ENCODE measurements around the gene CHST15.

Gene CHST15

GRCh38 chr10:124025152-124025551 is 68.2 kb downstream of the CHST15 start:
- DNase-seq = no peak

- no peak for DNase-seq
Observed at GRCh38 chr10:124022066-124022465, 71.3 kb downstream of the CHST15 start.

GRCh38 chr10:124020981-124021815 is 72.2 kb downstream of the CHST15 start:
- no peak for DNase-seq

GRCh38 chr10:124019886-124020797 is 73.3 kb downstream of the CHST15 start:
- no peak for DNase-seq

DNA sequence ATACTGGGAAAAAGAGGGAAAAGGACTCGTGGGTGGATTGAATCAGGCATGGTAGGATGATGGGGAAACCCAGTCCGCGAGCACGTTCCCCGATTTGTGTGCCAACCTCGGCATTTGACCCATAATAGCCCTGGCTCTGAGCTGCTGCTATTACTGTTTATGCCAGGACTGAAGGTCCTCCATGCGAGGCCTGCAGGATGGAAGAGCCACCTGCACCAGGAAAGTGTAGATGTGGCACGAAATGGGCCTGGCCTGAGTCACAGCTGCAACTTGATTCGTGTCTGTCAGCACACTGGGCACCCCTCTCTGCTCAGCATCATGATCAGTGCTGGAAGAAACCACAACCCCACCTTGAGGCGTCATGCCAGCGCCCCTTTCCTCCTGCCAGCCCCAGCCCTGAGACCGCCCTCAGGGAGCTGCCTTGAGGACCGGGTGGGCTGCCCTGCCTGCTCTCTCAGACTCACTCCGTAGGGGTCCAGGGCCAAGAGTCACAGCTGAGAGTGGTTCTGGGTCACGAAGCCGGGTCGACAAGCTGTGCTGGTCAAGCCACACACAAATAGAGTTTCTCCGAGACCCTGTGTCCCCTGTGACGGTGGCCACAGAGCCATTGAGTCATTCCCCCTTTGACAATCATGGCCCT is 74.4 kb downstream of the CHST15 start:
- no peak for DNase-seq

DNA sequence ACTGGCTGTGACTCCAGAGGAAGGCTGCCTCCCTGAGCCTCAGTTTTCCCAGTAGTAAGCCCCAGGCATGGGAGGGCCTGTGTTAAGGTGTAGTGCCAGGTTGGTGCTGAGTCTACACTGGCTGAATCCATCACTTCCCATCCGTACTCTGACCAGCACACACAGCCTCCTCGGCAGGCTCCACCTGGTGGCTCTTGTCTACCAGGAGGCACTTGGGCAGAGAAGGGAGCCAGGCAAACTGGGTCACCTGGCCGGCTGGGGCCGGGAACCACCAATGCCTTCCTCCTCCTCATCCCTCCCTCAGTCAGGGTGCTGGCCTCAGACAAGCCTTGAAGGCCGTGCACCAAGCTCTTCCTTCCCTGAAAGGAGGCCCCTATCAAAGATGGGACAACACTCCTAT is 75.7 kb downstream of the CHST15 start:
- DNase-seq = no peak

GRCh38 chr10:124016804-124017375 is 76.5 kb downstream of the CHST15 start:
- DNase-seq = no peak

DNA sequence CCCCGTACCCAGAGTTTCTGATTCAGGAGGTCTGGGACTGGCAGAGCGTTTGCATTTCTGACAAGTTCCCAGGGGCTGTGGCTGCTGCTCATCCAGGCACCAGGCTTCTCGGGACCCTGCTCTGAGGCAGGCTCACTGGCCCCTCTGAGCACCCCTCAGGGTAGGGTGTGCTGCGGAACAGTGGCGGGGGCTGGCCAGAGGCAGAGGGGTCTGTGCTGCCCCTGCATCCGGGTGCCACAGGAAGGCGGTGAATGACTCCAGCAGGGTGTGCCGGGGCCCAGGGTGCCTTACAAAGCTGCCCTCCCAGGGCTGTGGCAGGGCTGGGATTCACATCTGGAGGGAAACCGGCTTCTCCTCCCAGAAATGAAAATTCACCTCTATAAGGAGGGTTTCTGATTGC is 77.4 kb downstream of the CHST15 start:
- no peak for DNase-seq

DNA sequence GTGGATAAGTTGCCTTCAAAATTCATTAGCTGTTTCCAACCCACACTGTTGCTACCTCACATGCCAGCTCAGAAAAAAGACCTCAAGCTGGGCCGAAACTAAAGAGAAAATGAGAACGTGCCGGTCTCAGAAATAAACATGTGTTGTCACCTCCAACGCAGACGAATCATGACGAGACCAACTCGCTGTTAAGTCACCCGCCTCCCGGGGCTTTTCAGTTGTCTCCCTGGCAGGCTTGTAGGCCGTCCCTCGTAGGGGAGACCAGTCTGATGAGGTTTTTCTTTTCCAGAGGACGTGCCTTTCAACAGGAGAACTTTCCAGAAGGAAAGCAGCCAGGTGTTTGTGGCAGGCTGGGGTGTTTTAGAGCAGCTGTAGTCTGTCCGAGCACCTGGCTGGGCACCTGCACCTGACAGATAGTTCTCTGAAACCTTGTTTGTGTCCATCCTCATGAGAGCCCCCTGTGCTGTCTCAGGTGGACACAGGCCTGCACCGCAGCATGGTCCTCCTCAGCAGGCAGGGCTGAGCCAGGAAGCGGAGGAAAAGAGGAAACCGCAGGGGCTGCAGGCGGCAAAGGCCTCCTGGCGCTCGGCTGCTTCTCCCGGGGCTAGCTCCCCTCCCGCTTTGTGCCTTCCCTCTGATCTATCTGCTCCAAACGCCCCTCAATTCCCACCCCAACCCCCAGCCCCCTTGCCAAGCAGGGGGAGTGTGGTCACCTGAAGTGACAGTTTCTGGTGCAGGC is 78.8 kb downstream of the CHST15 start:
- DNase-seq = no peak

- no peak for DNase-seq
Observed at GRCh38 chr10:124013916-124014315, 79.5 kb downstream of the CHST15 start.

DNA sequence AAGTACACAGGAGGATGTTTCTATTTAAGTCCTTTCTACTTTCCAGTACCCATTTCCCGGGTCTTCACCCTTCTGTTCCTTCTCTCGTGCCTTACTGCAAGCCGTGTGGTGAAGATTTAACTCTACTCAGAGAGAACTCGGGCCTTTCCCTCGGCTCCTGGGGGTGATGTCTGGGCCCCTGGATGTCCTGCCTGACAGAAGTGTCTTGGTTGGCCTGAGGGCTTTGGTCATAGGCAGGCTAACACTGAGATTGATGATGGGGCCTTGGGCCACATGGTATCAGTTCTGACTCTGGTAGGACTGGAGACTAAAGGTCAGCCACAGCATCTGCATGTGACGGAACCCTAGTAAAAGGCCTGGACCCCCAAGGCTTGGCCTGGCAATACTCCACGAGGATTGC is 80.4 kb downstream of the CHST15 start:
- DNase-seq = no peak

- DNase-seq = no peak
Observed at GRCh38 chr10:124012583-124012982, 80.8 kb downstream of the CHST15 start.

- DNase-seq = no peak
Observed at GRCh38 chr10:124012066-124012465, 81.3 kb downstream of the CHST15 start.

DNA sequence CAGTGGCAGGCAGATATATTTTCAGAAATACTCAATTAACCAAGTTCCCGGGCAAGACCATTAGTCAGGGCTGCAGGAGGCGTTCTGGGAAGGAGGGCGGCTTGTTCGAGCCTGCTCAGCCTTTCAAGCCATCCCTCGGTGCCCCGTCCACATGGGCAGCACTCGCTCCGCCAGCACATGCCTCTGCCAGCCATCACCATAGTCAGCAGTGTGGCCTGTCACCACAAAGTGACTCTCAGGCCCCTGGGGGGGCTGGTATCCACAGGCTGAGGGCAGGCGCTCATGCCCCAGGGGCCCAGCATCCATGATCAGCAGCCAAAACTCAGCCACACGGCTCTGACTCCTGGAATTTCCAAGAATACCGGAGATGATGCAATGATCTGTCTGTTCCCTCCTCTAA is 81.9 kb downstream of the CHST15 start:
- DNase-seq = no peak

GRCh38 chr10:124010563-124011131 is 82.8 kb downstream of the CHST15 start:
- DNase-seq = no peak

- DNase-seq = no peak
Observed at GRCh38 chr10:124010024-124010423, 83.4 kb downstream of the CHST15 start.

GRCh38 chr10:124009231-124010015 is 84.0 kb downstream of the CHST15 start:
- DNase-seq = no peak

DNA sequence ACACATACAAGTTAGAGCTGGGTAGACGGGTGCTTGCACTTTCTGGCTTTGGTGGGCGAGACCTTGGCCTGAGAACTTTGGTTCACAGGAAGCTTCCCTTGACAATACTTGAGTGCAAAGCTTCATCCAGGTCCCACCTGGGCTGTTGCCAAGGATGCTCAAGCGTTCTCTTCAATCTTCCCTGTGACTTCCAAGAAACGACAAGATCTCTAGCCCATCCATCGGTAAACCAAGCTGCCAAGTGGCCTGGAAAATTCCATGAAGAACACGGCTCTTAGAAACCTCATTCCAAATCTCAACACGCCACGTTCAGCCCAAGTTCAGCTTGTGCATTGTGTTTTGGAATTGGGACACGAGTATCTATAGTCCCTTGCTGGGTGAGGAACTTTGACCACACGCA is 84.7 kb downstream of the CHST15 start:
- no peak for DNase-seq

GRCh38 chr10:124008187-124008586 is 85.2 kb downstream of the CHST15 start:
- no peak for DNase-seq

- no peak for DNase-seq
Observed at GRCh38 chr10:124007773-124008145, 85.6 kb downstream of the CHST15 start.

- no peak for DNase-seq
Observed at GRCh38 chr10:124007102-124007772, 86.2 kb downstream of the CHST15 start.

Measured in RPMI8226 (cell line).